GM19025 (cell line): ENCODE data around the gene PDSS2.

Experiments
- ATAC-seq: cut with Tn5 transposase; IDR thresholded peaks from one replicate; pipeline ENCODE4 v1.9.1; 2021; ENCODE audit warnings: mild to moderate bottlenecking, low read depth, moderate library complexity; ENCODE audit not compliant: unreplicated experiment

PDSS2 gene

GRCh38 chr6:107421696-107422256 lies 37.6 kb downstream of the PDSS2 start:
- ATAC-seq: no peak

GRCh38 chr6:107419733-107420132 lies 39.6 kb downstream of the PDSS2 start:
- ATAC-seq: no peak

GRCh38 chr6:107418118-107418517 lies 41.2 kb downstream of the PDSS2 start:
- ATAC-seq: no peak

GRCh38 chr6:107416145-107416544 lies 43.2 kb downstream of the PDSS2 start:
- ATAC-seq: no peak

GRCh38 chr6:107413966-107414645 lies 45.3 kb downstream of the PDSS2 start:
- no peak for ATAC-seq

GRCh38 chr6:107411161-107411560 lies 48.2 kb downstream of the PDSS2 start:
- no peak for ATAC-seq

- no peak for ATAC-seq
Measured at GRCh38 chr6:107409942-107410341, 49.4 kb downstream of the PDSS2 start.

GRCh38 chr6:107408714-107409113 lies 50.6 kb downstream of the PDSS2 start:
- no peak for ATAC-seq

- no peak for ATAC-seq
Measured at GRCh38 chr6:107405002-107405401, 54.4 kb downstream of the PDSS2 start.

- ATAC-seq: no peak
Measured at GRCh38 chr6:107402533-107402932, 56.8 kb downstream of the PDSS2 start.

GRCh38 chr6:107401573-107401972 lies 57.8 kb downstream of the PDSS2 start:
- no peak for ATAC-seq

- no peak for ATAC-seq
Measured at GRCh38 chr6:107400616-107401147, 58.7 kb downstream of the PDSS2 start.

GRCh38 chr6:107399935-107400334 lies 59.4 kb downstream of the PDSS2 start:
- no peak for ATAC-seq

GRCh38 chr6:107398001-107398400 lies 61.4 kb downstream of the PDSS2 start:
- ATAC-seq: no peak

- ATAC-seq: no peak
Measured at GRCh38 chr6:107396211-107396610, 63.2 kb downstream of the PDSS2 start.

- ATAC-seq: no peak
Measured at GRCh38 chr6:107392069-107392468, 67.3 kb downstream of the PDSS2 start.

GRCh38 chr6:107390685-107391435 lies 68.5 kb downstream of the PDSS2 start:
- no peak for ATAC-seq

GRCh38 chr6:107390056-107390455 lies 69.3 kb downstream of the PDSS2 start:
- ATAC-seq: no peak

- ATAC-seq: no peak
Measured at GRCh38 chr6:107386904-107387303, 72.5 kb downstream of the PDSS2 start.

GRCh38 chr6:107386340-107386739 lies 73.0 kb downstream of the PDSS2 start:
- no peak for ATAC-seq

- no peak for ATAC-seq
Measured at GRCh38 chr6:107383705-107384104, 75.7 kb downstream of the PDSS2 start.
